Endothelial cell of umbilical vein (primary cell): ENCODE measurements around the gene TBPL1. TPM values are rescaled to one million over a fixed set of nuclear protein-coding genes. Genes with fewer than 3 reads are reported as not detected.

Experiments
- BruUV-seq: library from RNA; stranded (reverse); fragments of 400-500 nt; replicated peaks from 2 replicates; lab custom pipeline; 2021; lab: Mats Ljungman, UMichigan
- CTCF ChIA-PET: fragments of 300-600, 350-600 bp; sonication (Branson Sonifier 250); formaldehyde crosslinking; loops from one replicate; lab custom pipeline; 2021; ENCODE audit warnings: antibody characterized with exemption, inconsistent platforms; lab: Charles Lee
- POLR2A ChIA-PET: fragments of 300-600, 350-600 bp; sonication (Branson Sonifier 250); formaldehyde crosslinking; loops from one replicate; lab custom pipeline; 2021; ENCODE audit warnings: antibody characterized with exemption, inconsistent platforms; lab: Charles Lee
- DNase-seq: peaks from one replicate; pipeline ENCODE4 v3.0.0-alpha.2; 2011; ENCODE audit warnings: low read depth, low spot score
- FAIRE-seq: peaks from 2 replicates; lab custom pipeline; 2011; peaks lifted over from hg19 to GRCh38; lab: Jason Lieb, UNC
- H2AFZ ChIP-seq: 2 replicates; pipeline ENCODE4 v1.6.0; 2012; ENCODE audit warnings: low read depth, low read length, control low read depth, inconsistent platforms
- H3K27ac ChIP-seq: 2 replicates; pipeline ENCODE4 v1.5.1; 2011; ENCODE audit warnings: low read depth, mild to moderate bottlenecking, control low read depth, low read length, moderate library complexity; ENCODE audit not compliant: insufficient read depth
- H3K27me3 ChIP-seq, 2 experiments: 2 replicates each; pipeline versions ENCODE4 v1.6.0 to v1.6.1; 2011; ENCODE audit warnings: low read length in 2 of 2, mixed read lengths in 1 of 2; ENCODE audit not compliant: control insufficient read depth in 2 of 2, insufficient read depth in 2 of 2
- H3K36me3 ChIP-seq, 2 experiments: 2 replicates in 1 of 2; 3 replicates in 1 of 2; pipeline ENCODE4 v1.5.1; 2011; ENCODE audit warnings: low read length in 2 of 2, mild to moderate bottlenecking in 1 of 2, moderate library complexity in 1 of 2; ENCODE audit not compliant: control insufficient read depth in 2 of 2, insufficient read depth in 2 of 2; ENCODE audit errors: extremely low read depth in 1 of 2
- H3K4me1 ChIP-seq: 3 replicates; pipeline ENCODE4 v1.5.1; 2011; ENCODE audit warnings: mild to moderate bottlenecking, low read length; ENCODE audit not compliant: control insufficient read depth, insufficient read depth; ENCODE audit errors: extremely low read depth
- H3K4me2 ChIP-seq: 2 replicates; pipeline ENCODE4 v1.6.1; 2011; ENCODE audit warnings: low read length, control low read depth, mixed read lengths; ENCODE audit not compliant: insufficient read depth
- H3K4me3 ChIP-seq, 3 experiments: fragments of 200-600 bp in 1 of 3; sonication (generic), shearing (Covaris generic) in 1 of 3; replicated peaks in 1 of 3; 2 replicates each; pipeline ENCODE4 v1.5.1; 2011 to 2016; ENCODE audit warnings: control low read depth in 3 of 3, low read length in 3 of 3, mild to moderate bottlenecking in 2 of 3, inconsistent platforms in 1 of 3, low read depth in 1 of 3, moderate library complexity in 1 of 3; ENCODE audit not compliant: insufficient read depth in 1 of 3
- H3K79me2 ChIP-seq: 2 replicates; pipeline ENCODE4 v1.6.0; 2012; ENCODE audit warnings: low read length, inconsistent platforms; ENCODE audit not compliant: control insufficient read depth, insufficient read depth
- H3K9ac ChIP-seq: replicated peaks from 2 replicates; pipeline ENCODE3; 2011; ENCODE audit warnings: low read length, control low read depth; ENCODE audit not compliant: insufficient read depth; ENCODE audit errors: extremely low read depth
- H3K9me1 ChIP-seq: replicated peaks from 3 replicates; pipeline ENCODE4 v1.6.0; 2011; ENCODE audit warnings: mild to moderate bottlenecking, low read length; ENCODE audit not compliant: control insufficient read depth, insufficient read depth; ENCODE audit errors: extremely low read depth
- H3K9me3 ChIP-seq: replicated peaks from 2 replicates; pipeline ENCODE4 v1.5.1; 2012; ENCODE audit warnings: low read length, inconsistent platforms; ENCODE audit not compliant: control insufficient read depth, insufficient read depth
- H4K20me1 ChIP-seq: replicated peaks from 2 replicates; pipeline ENCODE3; 2011; ENCODE audit warnings: mild to moderate bottlenecking, low read length; ENCODE audit not compliant: control insufficient read depth, insufficient read depth; ENCODE audit errors: extremely low read depth
- CTCF ChIP-seq, 2 donors: IDR thresholded peaks; 1 replicate in 1 of 2; 2 replicates in 1 of 2; pipeline ENCODE4 v1.5.1; 2011; ENCODE audit warnings: low read length in 2 of 2, mild to moderate bottlenecking in 2 of 2, moderate library complexity in 2 of 2, control low read depth in 1 of 2, inconsistent platforms in 1 of 2, low read depth in 1 of 2; ENCODE audit not compliant: insufficient read depth in 1 of 2; ENCODE audit errors: extremely low read depth in 1 of 2
- EZH2 ChIP-seq: IDR thresholded peaks from 2 replicates; pipeline ENCODE4 v1.6.1; 2012; ENCODE audit warnings: borderline replicate concordance, low read depth, mild to moderate bottlenecking, moderate library complexity, low read length, inconsistent platforms; ENCODE audit not compliant: severe bottlenecking
- FOS ChIP-seq: IDR thresholded peaks from 2 replicates; pipeline ENCODE4 v1.6.1; 2011; ENCODE audit warnings: mild to moderate bottlenecking, low read length, moderate library complexity, borderline replicate concordance; ENCODE audit not compliant: insufficient read depth
- GATA2 ChIP-seq: IDR thresholded peaks from 2 replicates; pipeline ENCODE4 v1.7.0; 2011; ENCODE audit warnings: low read depth, mild to moderate bottlenecking, moderate library complexity, mixed read lengths, low read length; ENCODE audit not compliant: insufficient read length, insufficient read depth
- JUN ChIP-seq: IDR thresholded peaks from 2 replicates; pipeline ENCODE4 v1.6.1; 2011; ENCODE audit warnings: borderline replicate concordance, low read depth; ENCODE audit not compliant: insufficient read length, insufficient read depth
- MAX ChIP-seq: IDR thresholded peaks from 2 replicates; pipeline ENCODE4 v1.6.1; 2011; ENCODE audit not compliant: insufficient read depth, insufficient read length
- MYC ChIP-seq: IDR thresholded peaks from one replicate; pipeline ENCODE4 v1.6.1; 2011; ENCODE audit warnings: mild to moderate bottlenecking, low read depth, low read length
- POLR2A ChIP-seq: IDR thresholded peaks from 2 replicates; pipeline ENCODE4 v1.6.1; 2012; ENCODE audit warnings: low read depth, mild to moderate bottlenecking, control low read depth, low read length
- POLR2AphosphoS5 ChIP-seq: IDR thresholded peaks from 2 replicates; pipeline ENCODE4 v1.6.1; 2012; ENCODE audit warnings: low read depth, mild to moderate bottlenecking, control low read depth, low read length, moderate library complexity; ENCODE audit not compliant: insufficient read depth
- dilution Hi-C: fragments of 300-500 bp; cut with MboI; formaldehyde crosslinking; loops from one replicate; pipeline ENCODE4 v1.15.0; 2019; ENCODE audit warnings: low sequenced_read_pairs; ENCODE audit not compliant: extremely low pct_ligation_motif_present
- intact Hi-C: fragments of 100-400 bp; cut with micrococcal nuclease; formaldehyde crosslinking; loops from one replicate; pipeline ENCODE4 v1.10.0; 2022
- polyA plus RNA-seq, 4 experiments: library from polyadenylated mRNA; depleted of rRNA in 3 of 4; stranded (reverse) in 3 of 4; unstranded in 1 of 4; fragments of >200 nt; gene quantifications; 2 replicates each; pipeline versions ENCODE4 v1.2.1 to v1.2.3, GENCODE V29; 2011 to 2012; ENCODE audit warnings: missing spikeins in 1 of 4
- small RNA-seq: library from RNA; depleted of rRNA; stranded (forward); fragments of <200 nt; gene quantifications from one replicate; pipeline ENCODE3, GENCODE V24; 2012; ENCODE audit warnings: low replicate concordance, low read depth; ENCODE audit not compliant: insufficient read depth, insufficient read length
- total RNA-seq: library from RNA; stranded (reverse); gene quantifications from 2 replicates; pipeline ENCODE4 v1.2.3, GENCODE V29; 2021

Gene TBPL1
- total and polyA plus RNA-seq, 2 donors (not counting 3 experiments of a cell fraction or from before 2014, with no cell fraction given): 19.6 to 31.2 TPM

GRCh38 chr6:134039116-134039515 lies 86.1 kb downstream of the TBPL1 start:
- no TSS peak for BruUV-seq
- H3K79me2 ChIP-seq: no peaks in the 10 kb centered on the region
- H3K4me1 ChIP-seq: no peaks in the 10 kb centered on the region
- H3K9me1 ChIP-seq: no peaks in the 10 kb centered on the region
- CTCF ChIA-PET: interaction anchor here (0.6 to 1.4 kb wide), 3 partner anchors 58 to 334 kb away, joined by 3 to 5 read pairs (median 3); no protein-coding TSS in a partner anchor
- H2AFZ ChIP-seq: no peak overlapping the region
- dilution Hi-C loops (no loop called here), intact Hi-C loops (no loop called here)
- no peaks in the 10 kb centered on the region for H4K20me1 ChIP-seq
- no peaks in the 10 kb centered on the region for H3K36me3 ChIP-seq
- H3K27ac ChIP-seq: no peak overlapping the region
- DNase-seq: no peak
- peaks cover 2 to 3% of the 10 kb centered on the region in 2 experiments for H3K27me3 ChIP-seq
- no peaks in the 10 kb centered on the region for H3K9me3 ChIP-seq
- no peak for TF ChIP-seq MYC
- TF ChIP-seq FOS: no peak
- no peak for TF ChIP-seq GATA2
- TF ChIP-seq MAX: no peak
- TF ChIP-seq EZH2: no peak
- no peak for TF ChIP-seq JUN
- TF ChIP-seq CTCF (IDR thresholded peaks at IDR 0.05; ENCODE audit: extremely low read depth in 1 of 2, insufficient read depth in 1 of 2, low read depth in 1 of 2, low read length in 2 of 2): no peak
- TF ChIP-seq POLR2A: no peak
- no peak for TF ChIP-seq POLR2AphosphoS5
- no peak overlapping the region for H3K9ac ChIP-seq
- no peak overlapping the region for H3K4me2 ChIP-seq
- no peak overlapping the region for H3K4me3 ChIP-seq
- POLR2A ChIA-PET: no interaction called here
- FAIRE-seq: no peak

Small RNA genes within 50 kb of the gene (small RNA-seq; reads per million reads assigned to genes)
- not detected for gene AL449363.1

Other genes with a start within 250 kb of the TBPL1 start
- gene TCF21, start 64.1 kb upstream of the TBPL1 start, total RNA-seq: not detected in 2 replicates
- gene TCF21, start 64.1 kb upstream of the TBPL1 start, polyA plus RNA-seq: not detected in 2 replicates
- 0.39 and 0.93 TPM in 2 replicates for gene SLC2A12, start 99.4 kb downstream of the TBPL1 start, total RNA-seq
- 1.4 and 1.6 TPM in 2 replicates for gene SLC2A12, start 99.4 kb downstream of the TBPL1 start, polyA plus RNA-seq